Prostate gland (tissue), 2 donors: ENCODE data around the gene CYTH1.

Source experiments
- CTCF ChIP-seq, 4 experiments: fragments of 200-600 bp in 2 of 4; fragments of 450-650 bp in 2 of 4; sonication (generic) in 2 of 4; IDR thresholded peaks; 1 replicate in 3 of 4; 2 replicates in 1 of 4; pipeline ENCODE4 v1.5.1; 2016 to 2019; ENCODE audit warnings: antibody characterized with exemption in 4 of 4, mild to moderate bottlenecking in 2 of 4, moderate library complexity in 2 of 4
- POLR2AphosphoS5 ChIP-seq: sonication (generic); formaldehyde crosslinking; IDR thresholded peaks from one replicate; pipeline ENCODE4 v1.6.1; 2017; ENCODE audit warnings: antibody characterized with exemption

DNA sequence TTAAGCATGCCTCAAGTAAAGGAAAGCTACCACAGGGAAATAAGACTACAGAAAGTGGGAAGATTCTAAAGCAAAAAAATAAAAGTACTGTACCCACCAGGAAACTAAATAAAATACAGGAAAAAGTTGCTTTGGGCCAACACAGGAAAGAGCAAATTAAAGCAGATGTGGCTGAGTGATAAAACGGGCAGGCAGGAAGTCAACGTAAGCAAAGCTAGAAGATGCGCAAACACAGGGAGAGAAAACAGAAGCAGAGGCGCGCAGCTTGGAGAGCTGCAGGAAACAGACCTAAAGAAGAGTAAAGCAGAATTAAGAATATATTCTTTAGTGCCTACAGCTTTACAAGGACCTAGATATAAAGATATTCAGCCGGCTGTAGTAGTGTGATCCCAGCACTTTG is 36.9 kb upstream of the CYTH1 start:
- TF ChIP-seq CTCF (IDR thresholded peaks at IDR 0.05) (no peak), POLR2AphosphoS5 (peak; percentile 41)
